ENCODE data around the gene IFT122.

The IFT122 gene

GRCh38 chr3:129557548-129557894 is 117.5 kb downstream of the IFT122 start:
- peak overlapping the region; percentile 64 for H3K4me2 ChIP-seq (ENCODE audit: low read length)
- H3K27me3 ChIP-seq (ENCODE audit: control insufficient read depth, insufficient read depth, low read length): no peaks in the 10 kb centered on the region
- H3K4me3 ChIP-seq (ENCODE audit: low read length): no peak overlapping the region
- no peaks in the 10 kb centered on the region for H3K9me3 ChIP-seq (replicated peaks; ENCODE audit: low read length)
- peak overlapping the region; percentile 70 for H3K9ac ChIP-seq (ENCODE audit: low read depth, low read length)
- H3K4me1 ChIP-seq (ENCODE audit: control insufficient read depth, insufficient read depth, low read length): peaks cover 66% of the 10 kb centered on the region
- H3K36me3 ChIP-seq (ENCODE audit: insufficient read depth, low read length): peaks cover 47% of the 10 kb centered on the region

GRCh38 chr3:129558081-129558771 is 118.2 kb downstream of the IFT122 start:
- Histone ChIP-seq H3K9ac (ENCODE audit: low read depth, low read length) (peak overlapping the region; percentile 70), H3K4me2 (ENCODE audit: low read length) (peak overlapping the region; percentile 64), H3K36me3 (ENCODE audit: insufficient read depth, low read length) (peaks cover 53% of the 10 kb centered on the region), H3K27me3 (ENCODE audit: control insufficient read depth, insufficient read depth, low read length) (no peaks in the 10 kb centered on the region), H3K4me3 (ENCODE audit: low read length) (peak overlapping the region; percentile 68), H3K4me1 (ENCODE audit: control insufficient read depth, insufficient read depth, low read length) (peaks cover 64% of the 10 kb centered on the region), H3K9me3 (replicated peaks; ENCODE audit: low read length) (no peaks in the 10 kb centered on the region)

- H3K9ac ChIP-seq (ENCODE audit: low read depth, low read length): peak overlapping the region; percentile 70
- no peaks in the 10 kb centered on the region for H3K27me3 ChIP-seq (ENCODE audit: control insufficient read depth, insufficient read depth, low read length)
- peak overlapping the region; percentile 64 for H3K4me2 ChIP-seq (ENCODE audit: low read length)
- peaks cover 67% of the 10 kb centered on the region for H3K4me1 ChIP-seq (ENCODE audit: control insufficient read depth, insufficient read depth, low read length)
- peaks cover 55% of the 10 kb centered on the region for H3K36me3 ChIP-seq (ENCODE audit: insufficient read depth, low read length)
- H3K9me3 ChIP-seq (replicated peaks; ENCODE audit: low read length): no peaks in the 10 kb centered on the region
- peak overlapping the region; percentile 68 for H3K4me3 ChIP-seq (ENCODE audit: low read length)
These were observed 118.9 kb downstream of the IFT122 start for GRCh38 chr3:129558772-129559564.

GRCh38 chr3:129559565-129560079 is 119.6 kb downstream of the IFT122 start:
- Histone ChIP-seq H3K27me3 (ENCODE audit: control insufficient read depth, insufficient read depth, low read length) (no peaks in the 10 kb centered on the region), H3K4me2 (ENCODE audit: low read length) (peak overlapping the region; percentile 64), H3K9ac (ENCODE audit: low read depth, low read length) (peak overlapping the region; percentile 70), H3K4me3 (ENCODE audit: low read length) (peak overlapping the region; percentile 68), H3K36me3 (ENCODE audit: insufficient read depth, low read length) (peaks cover 55% of the 10 kb centered on the region), H3K4me1 (ENCODE audit: control insufficient read depth, insufficient read depth, low read length) (peaks cover 74% of the 10 kb centered on the region), H3K9me3 (replicated peaks; ENCODE audit: low read length) (no peaks in the 10 kb centered on the region)

- no peaks in the 10 kb centered on the region for H3K9me3 ChIP-seq (replicated peaks; ENCODE audit: low read length)
- H3K4me3 ChIP-seq (ENCODE audit: low read length): peak overlapping the region; percentile 68
- peaks cover 61% of the 10 kb centered on the region for H3K36me3 ChIP-seq (ENCODE audit: insufficient read depth, low read length)
- H3K27me3 ChIP-seq (ENCODE audit: control insufficient read depth, insufficient read depth, low read length): no peaks in the 10 kb centered on the region
- H3K9ac ChIP-seq (ENCODE audit: low read depth, low read length): peak overlapping the region; percentile 70
- H3K4me2 ChIP-seq (ENCODE audit: low read length): peak overlapping the region; percentile 64
- H3K4me1 ChIP-seq (ENCODE audit: control insufficient read depth, insufficient read depth, low read length): peaks cover 77% of the 10 kb centered on the region
These were observed 120.3 kb downstream of the IFT122 start for GRCh38 chr3:129560269-129560787.

GRCh38 chr3:129560911-129561594 is 121.0 kb downstream of the IFT122 start:
- Histone ChIP-seq H3K9ac (ENCODE audit: low read depth, low read length) (peak overlapping the region; percentile 70), H3K27me3 (ENCODE audit: control insufficient read depth, insufficient read depth, low read length) (no peaks in the 10 kb centered on the region), H3K36me3 (ENCODE audit: insufficient read depth, low read length) (peaks cover 60% of the 10 kb centered on the region), H3K4me2 (ENCODE audit: low read length) (peak overlapping the region; percentile 64), H3K9me3 (replicated peaks; ENCODE audit: low read length) (no peaks in the 10 kb centered on the region), H3K4me3 (ENCODE audit: low read length) (peak overlapping the region; percentile 68), H3K4me1 (ENCODE audit: control insufficient read depth, insufficient read depth, low read length) (peaks cover 71% of the 10 kb centered on the region)

GRCh38 chr3:129561619-129562248 is 121.7 kb downstream of the IFT122 start:
- peak overlapping the region; percentile 64 for H3K4me2 ChIP-seq (ENCODE audit: low read length)
- H3K36me3 ChIP-seq (ENCODE audit: insufficient read depth, low read length): peaks cover 60% of the 10 kb centered on the region

GRCh38 chr3:129562803-129563202 is 122.8 kb downstream of the IFT122 start:
- no peak overlapping the region for H3K4me2 ChIP-seq (ENCODE audit: low read length)
- peaks cover 54% of the 10 kb centered on the region for H3K4me1 ChIP-seq (ENCODE audit: control insufficient read depth, insufficient read depth, low read length)
- H3K4me3 ChIP-seq (ENCODE audit: low read length): no peak overlapping the region
- H3K27me3 ChIP-seq (ENCODE audit: control insufficient read depth, insufficient read depth, low read length): no peaks in the 10 kb centered on the region
- peaks cover 62% of the 10 kb centered on the region for H3K36me3 ChIP-seq (ENCODE audit: insufficient read depth, low read length)
- H3K9ac ChIP-seq (ENCODE audit: low read depth, low read length): no peak overlapping the region
- H3K9me3 ChIP-seq (replicated peaks; ENCODE audit: low read length): no peaks in the 10 kb centered on the region

More at GRCh38 chr3:129561619-129562248, 121.7 kb downstream of the IFT122 start:
- no peaks in the 10 kb centered on the region for H3K9me3 ChIP-seq (replicated peaks; ENCODE audit: low read length)
- H3K9ac ChIP-seq (ENCODE audit: low read depth, low read length): peak overlapping the region; percentile 70
- peaks cover 64% of the 10 kb centered on the region for H3K4me1 ChIP-seq (ENCODE audit: control insufficient read depth, insufficient read depth, low read length)
- H3K27me3 ChIP-seq (ENCODE audit: control insufficient read depth, insufficient read depth, low read length): no peaks in the 10 kb centered on the region
- no peak overlapping the region for H3K4me3 ChIP-seq (ENCODE audit: low read length)

- Histone ChIP-seq H3K27me3 (ENCODE audit: control insufficient read depth, insufficient read depth, low read length) (no peaks in the 10 kb centered on the region), H3K4me1 (ENCODE audit: control insufficient read depth, insufficient read depth, low read length) (peaks cover 48% of the 10 kb centered on the region), H3K36me3 (ENCODE audit: insufficient read depth, low read length) (peaks cover 57% of the 10 kb centered on the region), H3K4me2 (ENCODE audit: low read length) (no peak overlapping the region), H3K4me3 (ENCODE audit: low read length) (no peak overlapping the region), H3K9ac (ENCODE audit: low read depth, low read length) (no peak overlapping the region), H3K9me3 (replicated peaks; ENCODE audit: low read length) (no peaks in the 10 kb centered on the region)
These were observed 123.3 kb downstream of the IFT122 start for GRCh38 chr3:129563332-129563731.

- peaks cover 42% of the 10 kb centered on the region for H3K4me1 ChIP-seq (ENCODE audit: control insufficient read depth, insufficient read depth, low read length)
- H3K27me3 ChIP-seq (ENCODE audit: control insufficient read depth, insufficient read depth, low read length): no peaks in the 10 kb centered on the region
- no peak overlapping the region for H3K4me3 ChIP-seq (ENCODE audit: low read length)
- no peak overlapping the region for H3K4me2 ChIP-seq (ENCODE audit: low read length)
- H3K36me3 ChIP-seq (ENCODE audit: insufficient read depth, low read length): peaks cover 55% of the 10 kb centered on the region
- no peak overlapping the region for H3K9ac ChIP-seq (ENCODE audit: low read depth, low read length)
- no peaks in the 10 kb centered on the region for H3K9me3 ChIP-seq (replicated peaks; ENCODE audit: low read length)
These were observed 124.0 kb downstream of the IFT122 start for GRCh38 chr3:129563850-129564535.

All from skeletal muscle satellite cell (primary cell).